Measurements from ENCODE around the gene TSHZ2. TPM values are rescaled to one million over a fixed set of nuclear protein-coding genes. Genes with fewer than 3 reads are reported as not detected.

The TSHZ2 gene
- total RNA-seq, 1 donor from 2014 or later = 1.6 TPM

- Histone ChIP-seq H3K36me3 (ENCODE audit: control insufficient read depth, insufficient read depth, low read length) (no peaks in the 10 kb centered on the region), H3K4me3 (ENCODE audit: low read depth, low read length) (no peak overlapping the region), H3K27me3 (ENCODE audit: control insufficient read depth, insufficient read depth, low read length) (no peaks in the 10 kb centered on the region)
- DNase-seq (ENCODE audit: low read depth) (no peak), FAIRE-seq (no peak)
- TF ChIP-seq CTCF (IDR thresholded peaks at IDR 0.05; ENCODE audit: insufficient read depth, low read length, severe bottlenecking) = no peak
Observed at GRCh38 chr20:53448426-53448825, 476.3 kb downstream of the TSHZ2 start.

GRCh38 chr20:53448875-53449274 lies 476.7 kb downstream of the TSHZ2 start:
- no peak for DNase-seq (ENCODE audit: low read depth)
- Histone ChIP-seq H3K36me3 (ENCODE audit: control insufficient read depth, insufficient read depth, low read length) (no peaks in the 10 kb centered on the region), H3K27me3 (ENCODE audit: control insufficient read depth, insufficient read depth, low read length) (no peaks in the 10 kb centered on the region), H3K4me3 (ENCODE audit: low read depth, low read length) (no peak overlapping the region)
- no peak for FAIRE-seq
- no peak for TF ChIP-seq CTCF (IDR thresholded peaks at IDR 0.05; ENCODE audit: insufficient read depth, low read length, severe bottlenecking)

DNA sequence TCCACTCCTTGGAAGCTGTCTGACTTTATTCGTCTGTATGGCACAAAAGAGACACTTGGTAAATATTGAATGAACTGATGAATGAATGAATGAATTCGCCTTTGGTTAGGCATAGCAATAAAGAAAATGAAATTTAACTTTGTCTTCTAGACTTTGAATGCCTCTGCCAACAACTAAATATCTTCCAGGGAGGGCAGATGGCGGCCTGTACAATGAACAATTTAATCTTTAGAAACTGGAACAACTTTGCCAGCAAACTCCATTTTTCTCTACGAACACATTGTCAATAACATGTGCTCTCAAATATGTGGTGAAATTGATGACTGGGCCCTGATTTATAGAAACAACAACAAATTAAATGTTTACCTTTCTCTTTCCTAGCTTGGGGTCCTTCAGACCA lies 480.9 kb downstream of the TSHZ2 start:
- DNase-seq (ENCODE audit: low read depth) (no peak), FAIRE-seq (no peak)
- no peaks in the 10 kb centered on the region for H3K36me3 ChIP-seq (ENCODE audit: control insufficient read depth, insufficient read depth, low read length)
- no peak overlapping the region for H3K4me3 ChIP-seq (ENCODE audit: low read depth, low read length)
- TF ChIP-seq CTCF (IDR thresholded peaks at IDR 0.05; ENCODE audit: insufficient read depth, low read length, severe bottlenecking) = no peak
- no peaks in the 10 kb centered on the region for H3K27me3 ChIP-seq (ENCODE audit: control insufficient read depth, insufficient read depth, low read length)

DNA sequence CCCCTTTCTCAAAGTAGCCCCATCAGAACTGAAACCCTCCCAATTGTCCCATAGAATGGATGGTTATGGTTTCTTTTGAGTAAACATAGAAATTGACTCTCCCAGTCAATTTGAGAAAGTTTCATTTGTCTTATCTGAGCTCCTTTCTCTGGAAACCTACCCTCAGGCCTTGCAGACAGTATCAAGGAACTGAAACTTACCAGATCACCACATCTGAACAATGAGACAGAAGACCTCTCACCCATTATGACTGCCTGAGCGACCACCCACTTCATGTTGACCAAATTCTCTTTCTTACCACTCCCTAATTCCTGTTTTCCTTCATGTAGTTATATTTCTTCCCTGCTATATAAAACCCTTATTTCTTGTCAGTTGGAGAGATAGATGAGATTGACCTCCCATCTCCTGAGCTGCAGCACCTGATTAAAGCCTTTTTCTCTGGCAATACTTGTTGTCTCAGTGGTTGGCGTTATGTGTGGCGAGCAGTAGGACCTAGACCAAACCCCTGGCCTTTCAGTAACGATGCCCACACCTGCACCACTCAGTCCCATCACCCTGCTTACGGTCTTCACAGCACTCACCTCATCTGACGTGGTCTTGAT lies 482.6 kb downstream of the TSHZ2 start:
- no peak for FAIRE-seq
- TF ChIP-seq CTCF (IDR thresholded peaks at IDR 0.05; ENCODE audit: insufficient read depth, low read length, severe bottlenecking) = no peak

DNA sequence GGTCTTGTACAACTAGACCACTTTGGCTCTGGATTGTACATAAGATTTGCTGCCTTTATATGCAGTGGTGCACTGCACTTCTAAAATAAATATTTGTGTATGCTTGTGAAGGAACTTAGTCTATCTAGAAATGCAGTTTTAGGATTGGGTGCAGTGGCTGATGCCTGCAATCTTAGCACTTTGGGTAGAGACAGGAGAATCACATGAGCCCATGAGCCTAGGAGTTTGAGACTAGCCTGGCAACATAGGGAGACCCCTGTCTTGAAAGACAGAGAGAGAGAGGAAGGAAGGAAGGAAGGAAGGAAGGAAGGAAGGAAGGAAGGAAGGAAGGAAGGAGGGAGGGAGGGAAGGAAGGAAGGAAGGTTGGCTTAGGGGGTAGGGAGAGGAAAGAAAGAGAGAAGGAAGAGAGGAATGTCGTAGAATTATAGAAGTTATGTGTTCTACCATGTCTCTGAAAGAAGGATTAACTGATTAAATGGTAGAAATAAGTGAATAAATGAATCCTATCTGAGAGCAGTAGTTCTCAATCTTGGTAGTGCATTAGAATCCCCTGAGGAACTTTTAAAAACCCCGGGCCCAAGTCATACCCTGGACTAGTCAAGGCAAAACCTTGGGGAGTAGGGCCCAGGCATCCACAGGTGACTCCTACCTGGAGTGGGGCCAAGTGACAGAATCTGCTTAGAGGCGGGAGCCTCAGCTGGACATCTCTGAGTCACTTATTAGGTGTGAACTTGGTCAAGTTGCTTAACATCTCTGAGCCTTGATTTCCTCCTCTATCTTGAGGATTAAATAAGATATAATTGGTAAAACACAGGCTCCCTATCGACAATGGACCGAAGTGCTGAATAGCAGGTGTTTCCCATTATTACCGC lies 491.2 kb downstream of the TSHZ2 start:
- Histone ChIP-seq H3K4me3 (ENCODE audit: low read depth, low read length) (no peak overlapping the region), H3K27me3 (ENCODE audit: control insufficient read depth, insufficient read depth, low read length) (no peaks in the 10 kb centered on the region), H3K36me3 (ENCODE audit: control insufficient read depth, insufficient read depth, low read length) (no peaks in the 10 kb centered on the region)
- DNase-seq (ENCODE audit: low read depth) (peak; percentile 57), FAIRE-seq (no peak)
- no peak for TF ChIP-seq CTCF (IDR thresholded peaks at IDR 0.05; ENCODE audit: insufficient read depth, low read length, severe bottlenecking)

More for the DNA sequence above, 482.6 kb downstream of the TSHZ2 start:
- Histone ChIP-seq H3K27me3 (ENCODE audit: control insufficient read depth, insufficient read depth, low read length) (no peaks in the 10 kb centered on the region), H3K36me3 (ENCODE audit: control insufficient read depth, insufficient read depth, low read length) (no peaks in the 10 kb centered on the region), H3K4me3 (ENCODE audit: low read depth, low read length) (no peak overlapping the region)
- DNase-seq (ENCODE audit: low read depth) = no peak
